ENCODE results near the gene IL1RL1. TPM values are rescaled to one million over a fixed set of nuclear protein-coding genes. Genes with fewer than 3 reads are reported as not detected.

Gene IL1RL1
- total RNA-seq, 1 donor from 2014 or later = not detected

DNA sequence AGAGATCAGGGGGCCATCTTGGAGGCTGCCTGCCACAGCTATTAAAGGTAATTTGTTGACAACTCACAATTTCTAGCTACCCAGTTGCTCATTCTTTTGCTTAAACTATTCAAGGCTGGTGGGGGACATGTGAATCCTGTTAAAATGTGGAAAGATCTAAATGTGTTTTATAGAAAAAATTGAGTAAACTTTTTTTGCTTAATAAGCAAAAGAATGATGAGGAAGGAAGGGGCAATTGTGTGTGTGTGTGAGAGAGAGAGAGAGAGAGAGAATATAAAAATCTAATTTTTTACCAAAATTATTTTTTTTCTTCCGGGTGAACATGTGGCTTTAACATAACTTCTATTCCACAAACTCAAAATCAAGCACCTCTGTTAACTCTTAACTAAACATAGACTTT, 5.2 kb upstream of the IL1RL1 start:
- DNase-seq (ENCODE audit: extremely low spot score, unreplicated experiment) = no peak
- Mint-ChIP-seq H3K27me3 (ENCODE audit: unreplicated experiment) (peaks cover 53% of the 10 kb centered on the region), H3K9me3 (ENCODE audit: unreplicated experiment) (no peaks in the 10 kb centered on the region), H3K36me3 (ENCODE audit: unreplicated experiment) (no peaks in the 10 kb centered on the region), H3K27ac (ENCODE audit: unreplicated experiment) (no peak overlapping the region), H3K4me3 (ENCODE audit: unreplicated experiment) (no peak overlapping the region), H3K4me1 (ENCODE audit: unreplicated experiment) (no peaks in the 10 kb centered on the region)
- TF ChIP-seq, protein P1, sequence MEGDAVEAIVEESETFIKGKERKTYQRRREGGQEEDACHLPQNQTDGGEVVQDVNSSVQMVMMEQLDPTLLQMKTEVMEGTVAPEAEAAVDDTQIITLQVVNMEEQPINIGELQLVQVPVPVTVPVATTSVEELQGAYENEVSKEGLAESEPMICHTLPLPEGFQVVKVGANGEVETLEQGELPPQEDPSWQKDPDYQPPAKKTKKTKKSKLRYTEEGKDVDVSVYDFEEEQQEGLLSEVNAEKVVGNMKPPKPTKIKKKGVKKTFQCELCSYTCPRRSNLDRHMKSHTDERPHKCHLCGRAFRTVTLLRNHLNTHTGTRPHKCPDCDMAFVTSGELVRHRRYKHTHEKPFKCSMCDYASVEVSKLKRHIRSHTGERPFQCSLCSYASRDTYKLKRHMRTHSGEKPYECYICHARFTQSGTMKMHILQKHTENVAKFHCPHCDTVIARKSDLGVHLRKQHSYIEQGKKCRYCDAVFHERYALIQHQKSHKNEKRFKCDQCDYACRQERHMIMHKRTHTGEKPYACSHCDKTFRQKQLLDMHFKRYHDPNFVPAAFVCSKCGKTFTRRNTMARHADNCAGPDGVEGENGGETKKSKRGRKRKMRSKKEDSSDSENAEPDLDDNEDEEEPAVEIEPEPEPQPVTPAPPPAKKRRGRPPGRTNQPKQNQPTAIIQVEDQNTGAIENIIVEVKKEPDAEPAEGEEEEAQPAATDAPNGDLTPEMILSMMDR (IDR thresholded peaks at IDR 0.05) = no peak

DNA sequence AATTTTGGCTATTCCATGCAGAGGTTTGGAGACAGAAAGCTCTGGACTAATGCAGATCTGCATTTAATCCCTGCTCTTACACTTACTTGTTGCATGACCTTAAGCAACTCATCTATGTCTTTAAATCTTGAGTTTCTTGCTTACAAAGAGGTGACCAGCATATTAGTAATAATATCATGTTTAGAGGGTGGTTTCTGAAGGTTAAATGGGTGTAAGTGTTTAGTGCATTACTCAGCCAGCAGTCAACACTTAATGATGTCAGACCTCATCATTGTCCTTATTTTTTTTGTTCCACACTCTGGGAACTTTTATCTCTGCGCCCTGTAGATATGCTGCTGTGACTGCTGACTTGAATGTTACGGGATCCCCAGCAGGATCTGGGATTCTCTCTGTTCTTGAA, 1.7 kb downstream of the IL1RL1 start:
- Mint-ChIP-seq H3K36me3 (ENCODE audit: unreplicated experiment) (no peaks in the 10 kb centered on the region), H3K27me3 (ENCODE audit: unreplicated experiment) (peaks cover 25% of the 10 kb centered on the region), H3K9me3 (ENCODE audit: unreplicated experiment) (no peaks in the 10 kb centered on the region), H3K4me1 (ENCODE audit: unreplicated experiment) (no peaks in the 10 kb centered on the region), H3K4me3 (ENCODE audit: unreplicated experiment) (no peak overlapping the region), H3K27ac (ENCODE audit: unreplicated experiment) (no peak overlapping the region)
- TF ChIP-seq, protein P1 (IDR thresholded peaks at IDR 0.05) = no peak
- no peak for DNase-seq (ENCODE audit: extremely low spot score, unreplicated experiment)

DNA sequence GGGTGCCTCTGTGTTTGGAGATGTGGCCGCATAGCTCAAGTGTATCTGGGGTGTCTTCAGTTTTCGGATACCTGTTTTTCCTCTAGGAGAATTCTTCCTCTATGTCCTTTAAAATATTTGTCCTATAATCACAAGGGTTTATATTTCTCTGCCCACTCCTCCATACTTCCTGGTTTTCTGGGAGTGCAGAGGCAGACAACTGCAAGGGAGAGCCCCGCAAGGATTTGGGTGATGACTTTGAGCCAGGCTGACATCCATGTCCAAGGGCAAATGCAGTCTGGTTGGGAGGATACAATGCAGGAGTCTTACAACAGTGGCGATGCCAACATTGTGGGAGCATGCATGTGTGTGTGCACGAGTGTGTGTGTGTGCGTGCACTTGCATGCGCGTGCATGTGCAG, 2.1 kb downstream of the IL1RL1 start:
- Mint-ChIP-seq H3K4me3 (ENCODE audit: unreplicated experiment) (no peak overlapping the region), H3K4me1 (ENCODE audit: unreplicated experiment) (no peaks in the 10 kb centered on the region), H3K9me3 (ENCODE audit: unreplicated experiment) (no peaks in the 10 kb centered on the region), H3K27me3 (ENCODE audit: unreplicated experiment) (peaks cover 24% of the 10 kb centered on the region), H3K36me3 (ENCODE audit: unreplicated experiment) (no peaks in the 10 kb centered on the region), H3K27ac (ENCODE audit: unreplicated experiment) (no peak overlapping the region)
- DNase-seq (ENCODE audit: extremely low spot score, unreplicated experiment) = no peak
- TF ChIP-seq, protein P1 (IDR thresholded peaks at IDR 0.05) = no peak

DNA sequence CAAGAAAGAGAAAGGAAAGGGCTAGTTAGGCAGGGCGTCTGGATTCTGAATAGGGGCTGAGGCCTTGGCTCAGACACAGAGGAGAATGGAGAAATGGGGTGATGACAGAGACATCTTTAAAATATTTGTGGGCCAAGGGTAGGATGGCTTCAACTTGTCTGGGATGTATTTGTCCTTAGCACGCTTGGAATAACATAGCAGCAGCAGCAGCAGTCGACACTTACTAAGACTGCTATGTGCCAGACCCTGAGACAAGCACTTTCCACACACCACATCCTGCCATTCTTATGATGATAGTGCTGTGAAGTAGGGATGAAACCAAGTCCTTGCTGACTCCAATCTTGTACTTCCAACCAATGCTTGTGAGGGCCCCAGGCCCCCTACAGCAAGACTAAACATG, 2.6 kb downstream of the IL1RL1 start:
- H3K27me3 Mint-ChIP-seq (ENCODE audit: unreplicated experiment) = peaks cover 24% of the 10 kb centered on the region
- no peaks in the 10 kb centered on the region for H3K4me1 Mint-ChIP-seq (ENCODE audit: unreplicated experiment)
- no peak overlapping the region for H3K27ac Mint-ChIP-seq (ENCODE audit: unreplicated experiment)
- TF ChIP-seq, protein P1 (IDR thresholded peaks at IDR 0.05) = no peak
- DNase-seq (ENCODE audit: extremely low spot score, unreplicated experiment) = no peak
- H3K4me3 Mint-ChIP-seq (ENCODE audit: unreplicated experiment) = no peak overlapping the region
- no peaks in the 10 kb centered on the region for H3K9me3 Mint-ChIP-seq (ENCODE audit: unreplicated experiment)
- H3K36me3 Mint-ChIP-seq (ENCODE audit: unreplicated experiment) = no peaks in the 10 kb centered on the region

DNA sequence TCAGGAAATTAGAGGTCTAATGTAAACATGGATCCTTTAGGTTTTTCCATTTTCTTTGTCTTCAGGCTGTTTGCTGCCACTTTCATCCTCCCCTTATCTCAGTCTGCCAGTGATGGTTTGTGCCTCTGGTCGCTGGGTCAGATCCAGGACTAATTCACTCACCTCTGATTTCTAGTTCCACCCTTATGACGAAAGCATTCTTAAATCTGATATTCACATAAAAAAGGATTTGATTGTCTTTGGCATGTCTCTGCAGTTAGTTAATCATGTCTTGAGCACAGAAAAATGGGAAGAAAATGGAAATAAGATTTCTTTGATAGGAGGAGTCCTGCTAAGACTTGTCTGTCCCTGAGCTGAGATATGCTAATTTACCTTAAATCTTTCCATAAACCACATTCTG, 4.6 kb downstream of the IL1RL1 start:
- Mint-ChIP-seq H3K36me3 (ENCODE audit: unreplicated experiment) (no peaks in the 10 kb centered on the region), H3K27ac (ENCODE audit: unreplicated experiment) (no peak overlapping the region), H3K4me1 (ENCODE audit: unreplicated experiment) (no peaks in the 10 kb centered on the region), H3K4me3 (ENCODE audit: unreplicated experiment) (no peak overlapping the region), H3K9me3 (ENCODE audit: unreplicated experiment) (no peaks in the 10 kb centered on the region), H3K27me3 (ENCODE audit: unreplicated experiment) (peaks cover 28% of the 10 kb centered on the region)
- TF ChIP-seq, protein P1 (IDR thresholded peaks at IDR 0.05) = no peak
- no peak for DNase-seq (ENCODE audit: extremely low spot score, unreplicated experiment)

Measured in osteocyte (in vitro differentiated cells).